Caki2 (cell line): Measurements from ENCODE around the gene MRPL20. TPM values are rescaled to one million over a fixed set of nuclear protein-coding genes. Genes with fewer than 3 reads are reported as not detected.
A peak's percentile ranks its signal among the peaks of the same experiment; 100 is the strongest.

Experiments used
- DNase-seq: peaks from one replicate; pipeline ENCODE4 v3.0.0-alpha.2; 2015; ENCODE audit warnings: low read depth
- in situ Hi-C: cut with HindIII; loops from 2 replicates; pipeline ENCODE4 v1.10.0; 2016; ENCODE audit warnings: low sequenced_read_pairs, low pct_unique_long_range_greater_than_20kb, mixed read lengths
- total RNA-seq: library from RNA; depleted of rRNA; stranded (reverse); fragments of >200 nt; shearing (Covaris generic); gene quantifications from 2 replicates; pipeline ENCODE4 v1.2.3, GENCODE V29; 2014; ENCODE audit warnings: low replicate concordance

MRPL20 gene
- total RNA-seq, 1 experiment from 2014 or later: 32.2 TPM

DNA sequence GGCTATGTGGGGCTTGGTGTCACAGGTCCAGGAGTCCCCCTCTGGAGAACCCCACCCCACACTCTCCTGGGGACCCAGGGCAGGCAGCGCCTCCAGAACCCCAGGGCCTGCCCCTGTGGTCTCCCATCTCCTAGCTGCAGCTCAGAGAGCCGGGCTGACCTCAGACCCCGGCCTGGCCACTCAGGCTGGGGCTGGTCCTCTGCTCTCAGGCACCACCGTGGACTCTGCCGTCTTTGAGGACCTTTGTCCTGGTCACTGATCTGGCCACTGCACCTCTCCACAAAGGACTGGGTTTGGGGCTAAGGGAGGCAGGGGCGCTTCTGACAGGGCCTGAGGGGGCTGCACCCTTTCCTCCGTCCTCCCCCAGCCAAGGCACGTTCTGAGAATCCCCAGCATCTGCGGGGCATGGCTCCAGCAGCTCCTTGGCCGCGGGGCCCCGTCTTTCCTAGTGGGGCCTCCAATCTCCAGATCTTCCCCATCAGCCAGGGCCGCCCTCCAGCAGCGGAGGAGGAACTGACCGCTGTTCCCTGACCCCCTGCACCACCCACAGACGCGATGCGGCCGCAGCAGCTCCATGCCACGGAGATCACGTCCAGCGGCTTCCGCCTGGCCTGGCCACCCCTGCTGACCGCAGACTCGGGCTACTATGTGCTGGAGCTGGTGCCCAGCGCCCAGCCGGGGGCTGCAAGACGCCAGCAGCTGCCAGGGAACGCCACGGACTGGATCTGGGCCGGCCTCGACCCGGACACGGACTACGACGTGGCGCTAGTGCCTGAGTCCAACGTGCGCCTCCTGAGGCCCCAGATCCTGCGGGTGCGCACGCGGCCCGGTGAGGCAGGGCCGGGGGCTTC lies 31.7 kb upstream of the MRPL20 start:
- in situ Hi-C loops: no loop called here
- DNase-seq: no peak

DNA sequence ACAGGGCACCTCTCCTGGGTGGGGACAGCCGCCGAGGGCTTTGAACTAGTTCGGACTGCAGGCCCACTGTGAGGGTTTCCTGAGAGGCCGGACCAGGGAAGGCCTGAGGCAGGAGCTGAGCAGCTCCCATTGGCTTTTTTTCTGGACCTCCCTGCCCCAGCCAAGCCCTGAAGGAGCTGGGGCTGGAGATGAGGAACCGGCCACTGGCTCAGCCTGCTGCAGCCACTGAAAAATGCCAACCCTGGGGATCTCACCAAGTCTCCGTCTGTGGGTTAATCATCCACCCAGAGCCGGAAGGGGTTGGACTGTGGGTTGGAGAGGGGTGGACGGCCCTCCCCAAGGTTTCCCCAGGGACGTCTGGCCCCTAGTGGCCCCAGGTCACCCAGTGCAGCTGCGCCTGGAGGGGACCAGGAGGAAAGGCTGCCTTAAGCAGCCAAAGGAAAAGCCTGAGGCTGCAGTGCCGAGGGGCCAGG lies 30.8 kb upstream of the MRPL20 start:
- in situ Hi-C loops: no loop called here
- DNase-seq: peak; percentile 77

DNA sequence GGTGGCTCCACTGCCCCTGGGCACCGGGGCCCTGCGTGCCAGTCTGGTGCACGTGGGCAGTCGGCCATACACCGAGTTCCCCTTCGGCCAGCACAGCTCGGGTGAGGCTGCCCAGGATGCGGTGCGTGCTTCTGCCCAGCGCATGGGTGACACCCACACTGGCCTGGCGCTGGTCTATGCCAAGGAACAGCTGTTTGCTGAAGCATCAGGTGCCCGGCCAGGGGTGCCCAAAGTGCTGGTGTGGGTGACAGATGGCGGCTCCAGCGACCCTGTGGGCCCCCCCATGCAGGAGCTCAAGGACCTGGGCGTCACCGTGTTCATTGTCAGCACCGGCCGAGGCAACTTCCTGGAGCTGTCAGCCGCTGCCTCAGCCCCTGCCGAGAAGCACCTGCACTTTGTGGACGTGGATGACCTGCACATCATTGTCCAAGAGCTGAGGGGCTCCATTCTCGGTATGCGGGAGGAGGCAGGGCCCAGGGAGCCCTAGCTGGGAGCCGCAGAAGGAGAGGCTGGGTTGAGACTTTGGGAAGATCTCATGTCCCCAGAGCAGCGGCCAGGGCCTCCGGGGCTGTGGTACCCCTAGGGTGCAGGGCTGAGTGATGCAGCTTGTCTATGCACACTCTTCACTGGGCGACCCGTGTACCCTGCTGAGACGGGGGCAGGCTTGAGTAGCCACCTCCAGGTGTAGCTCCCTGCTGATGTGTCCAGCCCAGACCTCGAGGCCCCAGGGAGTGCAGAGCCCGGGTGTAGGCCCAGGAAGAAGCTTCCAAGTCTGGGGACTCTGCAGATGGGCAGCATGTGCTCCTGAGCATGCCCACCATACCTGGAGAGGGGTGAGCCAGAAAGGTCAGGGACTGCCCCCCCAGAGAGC lies 30.2 kb upstream of the MRPL20 start:
- DNase-seq: no peak
- in situ Hi-C loops: no loop called here

DNA sequence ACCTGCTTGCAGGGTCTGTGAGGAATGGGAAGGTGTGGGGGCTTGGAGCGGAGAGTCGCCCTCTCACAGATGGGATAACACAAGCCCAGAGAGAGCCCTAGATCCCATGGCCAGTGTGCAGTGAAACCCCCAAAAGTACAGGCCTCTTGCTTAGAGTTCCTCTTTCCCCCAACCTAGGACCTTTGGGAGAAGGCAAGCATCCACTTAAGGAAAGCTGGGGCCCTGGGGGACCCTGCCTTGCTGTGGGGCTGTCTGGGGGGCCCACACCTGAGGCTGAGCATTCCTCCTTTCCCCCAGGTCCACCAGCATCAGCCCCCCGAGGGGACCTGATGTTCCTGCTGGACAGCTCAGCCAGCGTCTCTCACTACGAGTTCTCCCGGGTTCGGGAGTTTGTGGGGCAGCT lies 29.5 kb upstream of the MRPL20 start:
- DNase-seq: no peak
- in situ Hi-C loops: no loop called here

DNA sequence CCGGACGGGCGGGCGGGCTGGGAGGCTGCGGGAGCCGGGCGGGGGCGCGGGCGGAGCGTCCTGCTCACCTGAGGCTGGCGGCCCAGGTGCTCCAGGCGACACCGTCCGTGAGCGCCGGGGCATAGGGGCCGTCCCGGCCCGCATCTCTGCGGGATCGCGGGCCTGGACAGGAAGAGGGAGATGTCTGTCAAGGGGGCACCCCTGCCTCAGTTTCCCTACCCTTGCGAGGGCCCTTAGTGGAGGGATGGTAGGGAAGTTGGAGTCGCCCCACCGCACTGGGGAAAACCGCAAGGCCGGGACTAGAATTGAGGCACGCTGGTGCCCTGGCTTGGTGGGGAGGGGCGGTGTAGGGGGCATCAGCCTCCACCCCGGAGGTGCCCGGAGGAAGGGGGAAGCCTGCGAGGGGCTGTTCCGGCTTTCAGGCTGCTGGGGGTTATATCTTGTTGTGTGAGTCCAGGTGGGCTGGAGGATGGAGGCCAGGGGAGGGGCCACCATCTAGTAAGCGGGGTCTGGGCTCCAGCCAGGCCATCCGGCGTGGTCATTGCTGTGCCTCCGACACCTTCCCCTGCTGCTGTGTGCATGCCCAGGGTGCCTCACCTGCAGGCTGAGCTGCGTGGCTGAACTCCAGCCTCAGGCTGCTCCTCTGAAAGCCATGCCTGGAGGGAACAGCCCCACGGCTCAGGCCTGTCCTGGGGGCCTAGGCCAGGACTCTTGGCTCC lies 29.0 kb upstream of the MRPL20 start:
- in situ Hi-C loops: no loop called here
- no peak for DNase-seq

DNA sequence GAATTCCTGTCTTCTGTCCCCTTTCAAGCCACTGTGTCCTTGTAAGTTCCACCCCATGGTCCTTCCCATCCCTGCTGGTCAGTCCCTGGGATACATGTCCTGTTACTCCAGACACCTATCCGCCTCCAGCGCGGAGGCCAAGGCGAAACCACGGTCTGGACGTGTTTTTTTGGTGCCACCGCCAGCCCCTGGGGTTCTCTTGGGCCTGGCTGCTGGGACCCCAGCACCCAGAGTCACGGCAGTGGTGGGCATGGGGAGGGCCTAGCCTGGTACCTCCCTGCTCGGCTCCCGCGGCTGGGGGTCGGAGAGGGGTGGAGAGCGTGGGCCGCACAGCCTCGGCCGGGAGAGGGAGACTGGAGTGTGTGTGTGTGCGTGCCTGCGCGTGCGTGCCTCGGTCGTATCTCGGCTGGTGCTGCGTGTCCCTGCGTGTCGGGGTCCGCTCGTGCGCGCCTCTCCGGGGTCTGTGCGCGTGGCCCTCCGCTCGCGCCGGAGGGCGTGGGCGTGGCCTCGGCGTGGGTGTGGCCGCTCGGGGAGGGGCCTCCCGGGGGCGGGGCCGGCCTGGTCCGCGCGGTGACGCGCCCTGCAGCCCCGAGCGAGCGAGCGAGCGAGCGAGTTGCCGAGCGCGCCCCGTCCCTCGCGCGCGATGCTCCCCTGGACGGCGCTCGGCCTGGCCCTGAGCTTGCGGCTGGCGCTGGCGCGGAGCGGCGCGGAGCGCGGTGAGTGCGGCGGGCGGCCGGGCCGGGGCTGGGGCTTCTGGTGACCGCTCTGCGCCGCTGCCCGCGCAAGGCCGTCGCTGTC lies 28.2 kb upstream of the MRPL20 start, which contains the start of gene VWA1:
TSS of gene VWA1 (plus strand) at position 585 of the 798 bp plus-strand sequence. CDS start at position 644, 59 bp downstream.
- peak; percentile 56 for DNase-seq
- in situ Hi-C loops: no loop called here

DNA sequence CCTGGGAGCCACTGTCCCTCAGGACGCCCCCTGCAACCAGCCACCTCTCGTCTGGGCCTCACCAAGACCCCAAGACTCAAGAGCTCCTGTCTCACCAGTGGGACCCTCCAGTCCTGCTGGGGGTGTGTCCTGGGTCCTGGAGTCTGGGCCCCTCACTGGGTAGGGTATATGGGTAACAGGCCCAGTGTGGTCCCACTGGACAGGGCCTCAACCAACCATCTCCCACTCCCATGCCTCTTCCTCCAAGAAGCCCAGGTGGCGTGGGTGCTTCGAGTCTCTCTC lies 27.7 kb upstream of the MRPL20 start:
- in situ Hi-C loops: no loop called here
- no peak for DNase-seq

DNA sequence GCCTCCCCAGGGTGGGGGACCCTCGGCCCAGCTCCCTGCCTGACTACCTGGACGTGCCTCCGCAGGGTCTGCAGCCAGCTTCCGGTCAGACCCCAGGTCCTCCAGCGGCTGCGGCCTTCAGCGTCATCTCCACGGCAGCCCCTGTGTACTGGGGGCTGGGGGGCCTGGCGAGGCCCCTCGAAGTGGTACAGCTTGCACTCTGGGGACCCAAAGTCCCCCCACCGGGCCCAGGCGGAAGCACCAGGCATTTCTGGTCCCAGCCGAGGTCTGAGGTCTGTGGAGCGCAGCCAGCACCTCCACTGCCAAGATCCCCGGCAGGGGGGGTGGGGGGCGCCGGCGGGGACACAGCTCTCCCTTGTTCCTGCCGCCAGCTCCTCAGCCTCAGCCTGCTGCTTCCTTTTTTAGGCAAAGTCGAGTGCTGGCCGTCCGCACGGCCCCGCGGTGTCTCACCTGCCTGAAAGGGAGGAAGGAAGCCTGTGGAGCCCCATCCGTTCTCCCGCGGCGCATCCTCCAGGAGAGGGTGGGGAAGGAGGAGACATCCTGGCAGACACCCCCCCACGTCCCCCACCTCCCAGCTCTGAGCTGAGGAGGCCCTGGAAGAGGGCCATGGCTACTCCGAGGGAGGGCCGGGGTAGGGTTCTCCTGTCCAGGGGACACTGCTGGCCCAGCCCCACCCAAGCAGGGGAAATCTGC lies 27.2 kb upstream of the MRPL20 start:
- DNase-seq: no peak
- in situ Hi-C loops: no loop called here

DNA sequence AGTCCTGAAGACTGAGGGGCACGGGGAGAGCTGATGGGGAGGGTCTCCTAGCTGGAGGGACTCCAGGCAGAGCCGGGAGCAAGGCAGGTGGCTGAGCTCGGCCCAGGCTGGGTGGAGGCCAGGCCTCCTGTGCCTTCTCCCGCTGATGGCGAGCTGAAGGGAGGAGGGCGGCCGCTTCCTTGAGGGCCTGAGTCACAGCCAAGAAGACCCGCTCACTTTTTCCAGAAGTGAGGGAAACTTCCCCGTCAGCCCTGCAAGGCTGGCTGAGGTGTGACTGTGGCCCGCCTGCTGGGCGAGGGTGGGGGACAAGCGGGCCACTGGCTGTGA lies 26.7 kb upstream of the MRPL20 start:
- in situ Hi-C loops: no loop called here

DNA sequence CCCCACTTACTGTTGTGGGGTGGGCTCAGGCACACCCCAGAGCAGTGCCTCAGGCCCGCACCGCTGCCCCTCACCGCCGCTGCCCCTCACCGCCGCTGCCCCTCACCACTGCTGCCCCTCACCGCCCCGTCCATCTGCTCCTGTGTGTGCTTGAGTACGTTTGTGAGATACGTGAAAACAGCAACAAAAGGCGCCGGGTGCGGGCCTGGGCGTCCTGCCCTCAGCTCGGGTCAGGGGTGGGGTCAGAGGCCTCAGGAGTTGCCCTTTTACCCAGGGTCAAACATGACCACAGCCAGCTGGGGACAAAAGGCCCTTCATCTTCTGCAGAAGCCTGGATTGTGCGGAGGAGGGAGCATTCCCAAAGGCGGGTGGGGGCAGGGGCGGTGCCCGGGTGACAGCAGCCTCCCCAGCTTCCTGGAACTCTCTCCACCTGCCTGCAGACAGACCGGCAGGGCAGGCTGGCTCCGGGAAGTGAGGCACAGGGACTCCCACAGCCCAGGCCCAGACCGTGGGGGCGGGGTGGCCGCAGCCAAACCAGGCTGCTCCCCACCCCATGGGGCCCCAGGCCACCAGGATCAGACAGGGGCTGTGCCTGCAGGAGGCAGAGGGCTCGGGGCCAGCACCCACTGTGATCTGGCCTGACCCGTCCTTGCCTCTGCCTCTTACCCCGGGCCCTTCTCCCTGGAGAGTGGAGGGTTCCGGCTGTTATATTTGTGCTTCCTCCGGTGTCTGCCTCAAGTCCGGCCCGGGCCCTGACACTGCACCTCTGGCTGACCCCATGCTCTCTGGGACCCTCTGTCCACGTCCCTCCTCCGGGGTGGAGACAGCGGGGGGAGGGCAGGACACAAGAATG lies 26.1 kb upstream of the MRPL20 start:
- no peak for DNase-seq
- in situ Hi-C loops: no loop called here

More for the DNA sequence above, 26.7 kb upstream of the MRPL20 start:
- DNase-seq: no peak

DNA sequence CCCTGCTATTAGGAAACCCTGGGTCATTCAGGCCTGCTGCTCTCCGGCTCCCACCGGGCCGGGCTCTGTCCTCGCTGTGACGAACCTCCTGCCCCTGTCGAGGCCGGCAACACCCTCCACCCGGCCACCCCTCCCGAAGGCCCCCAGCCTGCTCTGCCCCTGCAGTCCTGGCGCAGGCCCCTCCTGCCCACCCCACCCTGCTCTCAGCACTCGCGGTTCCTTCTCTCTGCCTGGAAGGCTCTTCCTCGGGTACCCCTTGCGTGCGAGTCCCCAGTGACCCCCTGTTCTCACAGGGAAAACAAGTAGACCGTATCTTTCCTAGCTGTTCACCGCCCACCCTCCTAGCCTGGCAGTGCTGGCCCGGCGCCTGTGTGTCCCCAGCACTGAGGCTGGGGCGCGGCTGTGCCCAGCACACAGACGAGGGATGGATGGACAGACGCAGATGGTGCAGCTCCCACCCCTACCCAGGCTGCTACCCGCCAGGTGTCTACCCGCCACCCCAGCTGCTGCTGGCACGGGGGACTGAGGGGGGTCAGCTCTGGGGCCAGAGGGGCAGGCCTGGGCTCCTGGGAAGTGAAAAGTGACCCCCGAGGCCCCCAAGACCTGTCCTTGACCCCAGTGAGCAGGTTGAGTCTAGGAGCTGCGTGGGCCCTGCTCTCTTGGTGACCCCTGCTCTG lies 25.3 kb upstream of the MRPL20 start:
- no peak for DNase-seq
- in situ Hi-C loops: no loop called here

DNA sequence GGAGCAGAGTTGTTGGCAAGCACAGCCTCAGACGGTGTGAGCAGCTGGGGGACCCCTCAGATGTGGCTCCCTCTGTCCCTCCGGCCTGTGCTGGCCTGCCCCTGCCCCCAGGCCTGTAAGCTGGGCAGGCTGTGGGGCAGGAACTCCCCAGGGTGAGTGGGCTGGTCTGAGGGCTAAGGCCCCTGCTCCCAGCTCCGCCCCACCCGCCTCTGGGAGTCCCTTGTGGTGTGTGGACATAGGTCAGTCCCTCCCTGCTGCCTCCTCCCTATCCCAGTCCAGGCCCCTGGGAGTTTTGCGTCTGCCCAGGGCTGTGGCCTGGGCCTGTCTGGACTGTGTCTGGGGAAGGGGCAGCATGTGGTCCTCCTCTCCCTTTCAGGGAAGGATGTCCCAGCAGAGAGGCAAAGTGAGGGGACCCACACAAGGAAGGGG lies 24.8 kb upstream of the MRPL20 start:
- in situ Hi-C loops: no loop called here
- no peak for DNase-seq

DNA sequence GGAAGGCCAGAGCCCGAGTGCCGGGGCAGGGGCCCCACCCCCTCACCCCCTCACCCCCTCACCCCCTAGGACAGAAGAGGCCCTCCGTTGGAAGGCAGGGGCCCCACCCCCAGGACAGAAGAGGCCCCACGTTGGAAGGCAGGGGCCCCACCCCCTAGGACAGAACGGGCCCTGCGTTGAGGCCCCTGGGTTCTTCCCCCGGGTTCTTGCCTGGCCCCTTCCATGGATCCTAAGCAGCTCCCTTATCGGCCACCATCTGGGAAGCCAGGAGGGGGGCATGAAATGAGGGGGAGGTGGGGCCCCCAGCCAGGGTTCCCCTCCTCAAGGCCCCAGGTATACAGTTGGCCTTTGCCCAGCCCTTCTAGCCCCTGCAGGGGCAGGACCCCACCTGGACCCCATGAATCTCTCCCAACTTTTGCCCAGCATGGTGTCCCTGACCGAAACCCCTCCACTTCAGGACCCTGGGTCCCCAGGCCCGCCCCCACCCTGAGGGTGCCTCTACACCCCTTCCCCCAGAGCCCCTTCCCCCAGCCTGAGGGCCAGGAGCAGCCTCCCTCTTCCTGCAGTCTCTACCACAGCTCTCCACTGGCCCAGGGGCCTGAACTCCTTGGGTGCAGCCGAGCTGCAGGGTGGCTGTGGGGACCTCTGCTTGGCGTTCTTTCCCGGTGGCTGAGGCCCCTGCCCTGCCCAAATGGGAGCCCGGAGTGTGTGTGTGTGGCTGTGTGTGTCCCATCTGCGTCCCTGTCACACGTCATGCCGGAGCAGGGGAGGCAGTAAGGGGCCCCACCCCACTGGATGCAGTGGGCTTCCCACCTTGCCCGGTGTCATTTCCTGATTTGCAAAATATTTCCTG lies 24.1 kb upstream of the MRPL20 start:
- no peak for DNase-seq
- in situ Hi-C loops: no loop called here

DNA sequence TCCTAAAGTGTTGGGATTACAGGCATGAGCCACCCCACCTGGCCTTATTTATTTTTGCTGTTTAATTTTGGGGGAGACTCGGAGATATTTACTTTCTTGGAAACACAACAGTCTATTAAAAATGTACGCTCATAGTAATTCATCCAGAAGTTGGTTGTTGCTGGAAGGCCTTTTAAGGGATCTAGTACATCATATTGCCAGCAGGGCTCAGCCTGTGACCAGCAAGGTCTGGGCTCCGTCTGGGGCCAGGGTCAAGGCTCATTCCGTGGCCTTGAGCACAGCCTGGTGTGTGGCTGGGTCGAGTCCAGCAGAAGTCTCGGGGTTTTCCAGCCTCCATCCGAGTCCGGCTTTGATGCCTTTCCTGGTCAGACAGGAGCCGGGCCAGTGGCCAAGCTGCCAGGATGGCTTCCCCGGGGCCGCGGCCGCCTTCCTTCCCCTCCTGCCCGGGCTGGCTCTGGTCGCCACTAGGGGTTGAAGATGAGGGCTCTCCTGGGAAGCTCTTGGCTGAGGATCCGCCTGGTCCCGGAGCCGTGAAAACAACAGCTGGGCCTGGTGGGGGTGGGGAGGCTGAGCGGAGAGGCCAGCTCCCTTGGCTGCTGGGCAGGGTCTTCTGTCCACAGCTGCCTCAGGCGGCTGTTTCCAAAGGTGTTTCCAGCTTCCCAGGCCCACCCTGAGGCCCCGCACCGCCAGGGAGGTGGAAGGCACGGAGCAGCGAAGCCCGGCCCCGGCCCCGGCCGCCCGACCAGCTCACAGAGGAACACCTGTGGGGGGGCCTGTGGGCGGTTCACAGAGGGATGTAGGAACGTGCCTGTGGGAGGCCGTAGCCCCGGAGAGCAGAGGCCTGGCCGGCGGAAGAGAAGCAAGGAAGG lies 23.3 kb upstream of the MRPL20 start:
- no peak for DNase-seq
- in situ Hi-C loops: no loop called here

DNA sequence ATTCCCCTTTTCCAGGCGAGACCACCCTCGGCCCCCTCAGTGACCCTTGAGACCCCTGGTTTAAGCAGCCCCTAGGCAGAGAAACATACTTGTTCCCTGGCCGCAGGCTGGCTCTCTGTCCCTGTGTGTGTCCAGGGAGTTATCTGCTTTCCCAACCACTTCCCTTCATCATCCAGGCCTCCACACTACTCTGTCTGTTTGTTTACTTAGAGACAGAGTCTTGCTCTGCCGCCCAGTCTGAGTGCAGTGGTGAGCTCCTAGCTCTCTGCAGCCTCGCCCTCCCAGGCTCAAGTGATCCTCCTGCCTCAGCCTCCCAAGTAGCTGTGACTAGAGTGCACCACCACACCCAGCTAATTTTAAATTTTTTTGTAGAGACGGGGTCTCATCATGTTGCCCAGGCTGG lies 22.6 kb upstream of the MRPL20 start:
- in situ Hi-C loops: no loop called here
- no peak for DNase-seq
